Hepatocyte (in vitro differentiated cells): ENCODE data around the gene RALGPS2. TPM values are rescaled to one million over a fixed set of nuclear protein-coding genes. Genes with fewer than 3 reads are reported as not detected.

Experiments
- DNase-seq: peaks from one replicate; pipeline ENCODE4 v3.0.0-alpha.2; 2016; ENCODE audit warnings: low spot score
- H2AFZ ChIP-seq: fragments of 200-600 bp; sonication (generic); 2 replicates; pipeline ENCODE4 v1.6.0; 2016; ENCODE audit warnings: antibody characterized with exemption, mild to moderate bottlenecking
- H3K27ac ChIP-seq: fragments of 200-600 bp; sonication (generic); 2 replicates; pipeline ENCODE4 v1.5.1; 2016; ENCODE audit warnings: mild to moderate bottlenecking
- H3K27me3 ChIP-seq: fragments of 200-600 bp; sonication (generic); 2 replicates; pipeline ENCODE4 v1.6.1; 2016
- H3K36me3 ChIP-seq: fragments of 200-600 bp; sonication (generic); replicated peaks from 2 replicates; pipeline ENCODE4 v1.5.1; 2016; ENCODE audit warnings: low read depth; ENCODE audit not compliant: insufficient read depth
- H3K4me1 ChIP-seq: fragments of 200-600 bp; sonication (generic); 2 replicates; pipeline ENCODE4 v1.5.1; 2016; ENCODE audit warnings: mild to moderate bottlenecking, moderate library complexity; ENCODE audit not compliant: insufficient read depth
- H3K4me2 ChIP-seq: fragments of 200-600 bp; sonication (generic); 2 replicates; pipeline ENCODE4 v1.6.0; 2016
- H3K4me3 ChIP-seq: fragments of 200-600 bp; sonication (generic); 2 replicates; pipeline ENCODE4 v1.5.1; 2016; ENCODE audit warnings: mild to moderate bottlenecking
- H3K79me2 ChIP-seq: fragments of 200-600 bp; sonication (generic); 2 replicates; pipeline ENCODE4 v1.6.0; 2017; ENCODE audit warnings: mild to moderate bottlenecking
- H3K9me2 ChIP-seq: fragments of 200-600 bp; sonication (generic); replicated peaks from 2 replicates; pipeline ENCODE4 v1.6.0; 2017; ENCODE audit warnings: mild to moderate bottlenecking; ENCODE audit not compliant: insufficient read depth
- H3K9me3 ChIP-seq: fragments of 200-600 bp; sonication (generic); 2 replicates; pipeline ENCODE4 v1.5.1; 2016; ENCODE audit warnings: low read depth, mild to moderate bottlenecking
- H4K20me1 ChIP-seq: fragments of 200-600 bp; sonication (generic); 2 replicates; pipeline ENCODE4 v1.6.0; 2016; ENCODE audit warnings: mild to moderate bottlenecking; ENCODE audit not compliant: insufficient read depth, poor library complexity, severe bottlenecking
- EZH2 ChIP-seq: fragments of 200-600 bp; sonication (generic); IDR thresholded peaks from 2 replicates; pipeline ENCODE4 v1.6.1; 2016; ENCODE audit warnings: antibody characterized with exemption, mild to moderate bottlenecking, borderline replicate concordance
- EZH2phosphoT487 ChIP-seq: fragments of 200-600 bp; sonication (generic); IDR thresholded peaks from one replicate; pipeline ENCODE4 v1.6.1; 2018; ENCODE audit warnings: antibody characterized with exemption, mild to moderate bottlenecking, low read depth, moderate library complexity; ENCODE audit not compliant: unreplicated experiment, severe bottlenecking
- WGBS: methylation state at CpG from one replicate; pipeline ENCODE4 v1.1.6; 2016; ENCODE audit warnings: low lambda C conversion rate; ENCODE audit errors: missing lambda C conversion rate; 5-methylcytosine and 5-hydroxymethylcytosine counted together
- polyA plus RNA-seq: library from polyadenylated mRNA; unstranded; fragments of >200 nt; fragmentation: Nextera tagmentation; extraction: Ambion mirVana; gene quantifications from 2 replicates; pipeline ENCODE4 v1.2.1, GENCODE V29; 2016
- total RNA-seq: library from RNA; depleted of rRNA; stranded (reverse); fragments of >200 nt; gene quantifications from 2 replicates; pipeline ENCODE4 v1.2.3, GENCODE V29; 2014
- TF ChIP-seq, protein P1 (sequence below): fragments of 200-600 bp; sonication (generic); IDR thresholded peaks from 2 replicates; pipeline ENCODE4 v1.5.1; 2016; ENCODE audit warnings: antibody characterized with exemption, mild to moderate bottlenecking; ENCODE audit not compliant: poor library complexity

RALGPS2 gene, protein sequence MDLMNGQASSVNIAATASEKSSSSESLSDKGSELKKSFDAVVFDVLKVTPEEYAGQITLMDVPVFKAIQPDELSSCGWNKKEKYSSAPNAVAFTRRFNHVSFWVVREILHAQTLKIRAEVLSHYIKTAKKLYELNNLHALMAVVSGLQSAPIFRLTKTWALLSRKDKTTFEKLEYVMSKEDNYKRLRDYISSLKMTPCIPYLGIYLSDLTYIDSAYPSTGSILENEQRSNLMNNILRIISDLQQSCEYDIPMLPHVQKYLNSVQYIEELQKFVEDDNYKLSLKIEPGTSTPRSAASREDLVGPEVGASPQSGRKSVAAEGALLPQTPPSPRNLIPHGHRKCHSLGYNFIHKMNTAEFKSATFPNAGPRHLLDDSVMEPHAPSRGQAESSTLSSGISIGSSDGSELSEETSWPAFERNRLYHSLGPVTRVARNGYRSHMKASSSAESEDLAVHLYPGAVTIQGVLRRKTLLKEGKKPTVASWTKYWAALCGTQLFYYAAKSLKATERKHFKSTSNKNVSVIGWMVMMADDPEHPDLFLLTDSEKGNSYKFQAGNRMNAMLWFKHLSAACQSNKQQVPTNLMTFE
- total RNA-seq, result 31.3 and 35.4 TPM in 2 replicates
- polyA plus RNA-seq, result 9.3 and 9.5 TPM in 2 replicates

DNA sequence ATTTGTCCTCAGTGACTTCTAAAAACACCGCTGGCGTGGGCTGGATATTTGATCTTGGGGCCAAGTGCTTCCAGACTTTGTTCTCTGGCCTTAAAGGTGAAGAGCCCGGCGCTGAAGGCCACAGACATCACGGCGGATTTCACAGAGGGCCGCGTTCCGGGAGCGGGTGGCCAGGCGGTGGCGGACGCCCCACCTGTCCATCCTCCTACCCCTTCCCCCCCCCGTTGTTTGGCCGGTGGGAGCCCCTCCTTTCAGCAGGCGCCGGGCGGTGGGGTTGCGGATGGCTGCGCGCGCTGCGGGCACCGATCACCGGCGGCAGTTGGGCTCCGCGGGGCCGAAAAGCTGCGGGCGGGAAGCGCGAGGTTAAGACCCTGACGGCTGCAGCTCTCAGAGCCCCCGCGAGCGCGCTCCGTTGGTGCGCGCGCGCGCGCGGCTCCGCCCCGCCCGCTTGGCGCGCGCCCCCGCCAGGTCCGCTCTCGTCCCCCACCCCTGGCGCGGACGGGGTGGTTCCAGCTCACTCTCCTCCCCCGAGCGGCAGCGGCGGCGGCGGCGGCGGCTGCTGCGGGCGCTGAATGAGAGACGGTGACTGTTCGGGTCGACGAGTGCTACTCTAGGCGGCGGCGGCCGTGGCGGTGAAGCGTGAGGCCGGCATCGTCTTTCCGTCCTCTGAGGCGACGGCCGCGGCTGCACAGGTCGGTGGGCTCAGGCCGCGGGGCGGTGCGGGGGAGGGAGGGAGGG is at the start of gene RALGPS2:
TSS of gene RALGPS2 (plus strand) at position 517 of the 738 bp plus-strand sequence. CDS start 51,521 bp downstream, outside the sequence.
- peak; percentile 91 for DNase-seq
- H3K4me2 ChIP-seq, result peak within 1 kb of the TSS; percentile 75

GRCh38 chr1:178679237-178679636 is 45.8 kb upstream of the RALGPS2 start:
- no peaks in the 10 kb centered on the region for H3K36me3 ChIP-seq
- no peaks in the 10 kb centered on the region for H3K9me3 ChIP-seq
- H4K20me1 ChIP-seq, result no peaks in the 10 kb centered on the region
- no peaks in the 10 kb centered on the region for H3K9me2 ChIP-seq
- H3K27me3 ChIP-seq, result no peaks in the 10 kb centered on the region
- H3K4me3 ChIP-seq, result no peak overlapping the region
- H3K4me2 ChIP-seq, result no peak overlapping the region
- no peak overlapping the region for H3K27ac ChIP-seq
- TF ChIP-seq, protein P1, sequence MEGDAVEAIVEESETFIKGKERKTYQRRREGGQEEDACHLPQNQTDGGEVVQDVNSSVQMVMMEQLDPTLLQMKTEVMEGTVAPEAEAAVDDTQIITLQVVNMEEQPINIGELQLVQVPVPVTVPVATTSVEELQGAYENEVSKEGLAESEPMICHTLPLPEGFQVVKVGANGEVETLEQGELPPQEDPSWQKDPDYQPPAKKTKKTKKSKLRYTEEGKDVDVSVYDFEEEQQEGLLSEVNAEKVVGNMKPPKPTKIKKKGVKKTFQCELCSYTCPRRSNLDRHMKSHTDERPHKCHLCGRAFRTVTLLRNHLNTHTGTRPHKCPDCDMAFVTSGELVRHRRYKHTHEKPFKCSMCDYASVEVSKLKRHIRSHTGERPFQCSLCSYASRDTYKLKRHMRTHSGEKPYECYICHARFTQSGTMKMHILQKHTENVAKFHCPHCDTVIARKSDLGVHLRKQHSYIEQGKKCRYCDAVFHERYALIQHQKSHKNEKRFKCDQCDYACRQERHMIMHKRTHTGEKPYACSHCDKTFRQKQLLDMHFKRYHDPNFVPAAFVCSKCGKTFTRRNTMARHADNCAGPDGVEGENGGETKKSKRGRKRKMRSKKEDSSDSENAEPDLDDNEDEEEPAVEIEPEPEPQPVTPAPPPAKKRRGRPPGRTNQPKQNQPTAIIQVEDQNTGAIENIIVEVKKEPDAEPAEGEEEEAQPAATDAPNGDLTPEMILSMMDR, result no peak
- TF ChIP-seq EZH2, result no peak
- no peak for DNase-seq
- no peaks in the 10 kb centered on the region for H3K4me1 ChIP-seq
- no peaks in the 10 kb centered on the region for H3K79me2 ChIP-seq
- 94% methylated on average over 2 of the region's 2 CpGs for WGBS
- H2AFZ ChIP-seq, result no peak overlapping the region

More for the DNA sequence above, at the start of gene RALGPS2:
- Histone ChIP-seq H4K20me1 (no peaks in the 10 kb centered on the region), H3K79me2 (peaks cover 34% of the 10 kb centered on the region), H3K4me1 (no peaks in the 10 kb centered on the region), H3K27me3 (no peaks in the 10 kb centered on the region), H3K4me3 (peak within 1 kb of the TSS; percentile 74), H3K27ac (peak within 1 kb of the TSS; percentile 95), H3K36me3 (no peaks in the 10 kb centered on the region), H2AFZ (peak within 1 kb of the TSS; percentile 79), H3K9me2 (no peaks in the 10 kb centered on the region), H3K9me3 (no peaks in the 10 kb centered on the region)
- TF ChIP-seq EZH2 (no peak), EZH2phosphoT487 (no peak)
- TF ChIP-seq, protein P1, result no peak
- 3% methylated on average over 48 of the region's 90 CpGs for WGBS

DNA sequence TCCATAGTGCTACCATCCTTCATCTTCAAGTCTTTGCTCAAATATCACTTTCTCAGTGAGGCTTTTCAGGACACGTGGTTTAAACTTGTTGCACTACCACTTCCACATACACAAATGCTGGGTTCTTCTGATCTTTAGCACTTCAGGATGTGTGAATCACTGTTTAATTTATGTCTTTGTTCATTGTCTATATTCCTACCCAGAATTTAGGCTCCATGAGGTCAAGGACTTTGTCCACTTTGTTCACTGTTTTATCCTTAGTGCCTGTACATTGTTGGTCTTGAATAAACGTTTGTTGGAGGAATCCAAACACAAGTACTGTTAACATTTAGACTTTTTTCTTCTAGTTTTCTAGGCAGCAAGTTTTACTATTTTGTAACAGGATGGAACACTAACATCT is 42.6 kb upstream of the RALGPS2 start:
- Histone ChIP-seq H3K27ac (no peak overlapping the region), H3K9me2 (no peaks in the 10 kb centered on the region), H4K20me1 (no peaks in the 10 kb centered on the region), H3K79me2 (no peaks in the 10 kb centered on the region), H3K4me3 (no peak overlapping the region), H3K4me2 (no peak overlapping the region), H3K36me3 (no peaks in the 10 kb centered on the region), H3K9me3 (no peaks in the 10 kb centered on the region), H2AFZ (no peak overlapping the region), H3K4me1 (peaks cover 7% of the 10 kb centered on the region), H3K27me3 (no peaks in the 10 kb centered on the region)
- TF ChIP-seq EZH2phosphoT487 (no peak), EZH2 (no peak)
- TF ChIP-seq, protein P1, result no peak
- 50% methylated on average over 2 of the region's 2 CpGs for WGBS
- DNase-seq, result no peak
